ENCODE measurements around the gene NAA40.

Gene NAA40

GRCh38 chr11:63908631-63909401 lies 30.0 kb upstream of the NAA40 start:
- H3K9me3 Mint-ChIP-seq = no peaks in the 10 kb centered on the region
- H3K27ac Mint-ChIP-seq = peak overlapping the region in 1 of 2 donors; percentile 78
- ATAC-seq (no peak), DNase-seq (no peak)
- H3K4me1 Mint-ChIP-seq = peaks cover 18% of the 10 kb centered on the region
- H3K27me3 Mint-ChIP-seq = peaks cover 2% of the 10 kb centered on the region
- no peak overlapping the region for H3K4me3 Mint-ChIP-seq

GRCh38 chr11:63909591-63910506 lies 29.0 kb upstream of the NAA40 start:
- ATAC-seq (peak; percentile 6), DNase-seq (no peak)
- H3K27ac Mint-ChIP-seq = no peak overlapping the region
- peaks cover 11% of the 10 kb centered on the region for H3K27me3 Mint-ChIP-seq
- no peaks in the 10 kb centered on the region for H3K9me3 Mint-ChIP-seq
- H3K4me1 Mint-ChIP-seq = peaks cover 18% of the 10 kb centered on the region
- H3K4me3 Mint-ChIP-seq = no peak overlapping the region

GRCh38 chr11:63910675-63911074 lies 28.1 kb upstream of the NAA40 start:
- peak overlapping the region in 1 of 2 donors; percentile 26 for H3K4me3 Mint-ChIP-seq
- peaks cover 19% of the 10 kb centered on the region for H3K27me3 Mint-ChIP-seq
- DNase-seq = no peak
- H3K9me3 Mint-ChIP-seq = no peaks in the 10 kb centered on the region
- no peak for ATAC-seq
- peaks cover 25% of the 10 kb centered on the region for H3K4me1 Mint-ChIP-seq
- no peak overlapping the region for H3K27ac Mint-ChIP-seq

- peaks cover 25% of the 10 kb centered on the region for H3K4me1 Mint-ChIP-seq
- DNase-seq = no peak
- no peaks in the 10 kb centered on the region for H3K9me3 Mint-ChIP-seq
- no peak overlapping the region for H3K27ac Mint-ChIP-seq
- H3K4me3 Mint-ChIP-seq = no peak overlapping the region
- ATAC-seq = no peak
- H3K27me3 Mint-ChIP-seq = peaks cover 27% of the 10 kb centered on the region
Measured at GRCh38 chr11:63911440-63911839, 27.4 kb upstream of the NAA40 start.

- Mint-ChIP-seq H3K4me1 (peaks cover 23% of the 10 kb centered on the region), H3K4me3 (no peak overlapping the region), H3K27ac (peak overlapping the region in 1 of 2 donors; percentile 86), H3K27me3 (peaks cover 29% of the 10 kb centered on the region), H3K9me3 (no peaks in the 10 kb centered on the region)
- peak; percentile 10 for ATAC-seq
- no peak for DNase-seq
Measured at GRCh38 chr11:63911876-63912275, 26.9 kb upstream of the NAA40 start.

GRCh38 chr11:63912678-63913077 lies 26.1 kb upstream of the NAA40 start:
- DNase-seq (no peak), ATAC-seq (no peak)
- H3K4me1 Mint-ChIP-seq = peaks cover 20% of the 10 kb centered on the region
- H3K27ac Mint-ChIP-seq = no peak overlapping the region
- H3K27me3 Mint-ChIP-seq = peaks cover 29% of the 10 kb centered on the region
- no peaks in the 10 kb centered on the region for H3K9me3 Mint-ChIP-seq
- H3K4me3 Mint-ChIP-seq = no peak overlapping the region

GRCh38 chr11:63913866-63914830 lies 24.7 kb upstream of the NAA40 start:
- Mint-ChIP-seq H3K9me3 (no peaks in the 10 kb centered on the region), H3K4me1 (peaks cover 31% of the 10 kb centered on the region), H3K27ac (peak overlapping the region in 1 of 2 donors; percentile 15), H3K27me3 (peaks cover 38% of the 10 kb centered on the region), H3K4me3 (no peak overlapping the region)
- DNase-seq = no peak
- no peak for ATAC-seq

GRCh38 chr11:63914896-63915691 lies 23.7 kb upstream of the NAA40 start:
- Mint-ChIP-seq H3K27me3 (peaks cover 38% of the 10 kb centered on the region), H3K4me3 (peak overlapping the region in 1 of 2 donors; percentile 42), H3K9me3 (no peaks in the 10 kb centered on the region), H3K27ac (no peak overlapping the region), H3K4me1 (peaks cover 40% of the 10 kb centered on the region)
- no peak for DNase-seq
- no peak for ATAC-seq

GRCh38 chr11:63915961-63916836 lies 22.6 kb upstream of the NAA40 start:
- Mint-ChIP-seq H3K27ac (peak overlapping the region; percentile 14 to 42), H3K9me3 (no peaks in the 10 kb centered on the region), H3K27me3 (peaks cover 38% of the 10 kb centered on the region), H3K4me3 (peak overlapping the region; percentile 90 to 92), H3K4me1 (peaks cover 50% of the 10 kb centered on the region)
- DNase-seq (peak; percentile 48 to 51), ATAC-seq (peak; percentile 19)

- peak within 1 kb of the TSS; percentile 14 to 42 for H3K27ac Mint-ChIP-seq
- peaks cover 38% of the 10 kb centered on the region for H3K27me3 Mint-ChIP-seq
- H3K4me3 Mint-ChIP-seq = peak within 1 kb of the TSS; percentile 90 to 92
- ATAC-seq (peak; percentile 65), DNase-seq (peak; percentile 61 to 67)
- H3K9me3 Mint-ChIP-seq = no peaks in the 10 kb centered on the region
- peaks cover 50% of the 10 kb centered on the region for H3K4me1 Mint-ChIP-seq
Measured at GRCh38 chr11:63916837-63917691, 21.7 kb upstream of the NAA40 start, which contains the start of gene RCOR2. RCOR2 (minus strand) TSS chr11:63917164; CDS start chr11:63916456, 708 bp downstream.

GRCh38 chr11:63917692-63918506 lies 20.9 kb upstream of the NAA40 start:
- H3K4me1 Mint-ChIP-seq = peaks cover 50% of the 10 kb centered on the region
- H3K27me3 Mint-ChIP-seq = peaks cover 38% of the 10 kb centered on the region
- no peaks in the 10 kb centered on the region for H3K9me3 Mint-ChIP-seq
- H3K4me3 Mint-ChIP-seq = peak overlapping the region; percentile 71 to 74
- peak; percentile 24 for ATAC-seq
- DNase-seq = peak in 1 of 2 donors; percentile 38
- H3K27ac Mint-ChIP-seq = no peak overlapping the region

Data from stimulated activated naive CD8-positive, alpha-beta T cell treated with anti-CD3 and anti-CD28 coated beads, Interleukin-15, amount 100 ng/mL, for 72 hours (primary cell).